H1 (cell line): ENCODE measurements around the gene MDH1B. TPM values are rescaled to one million over a fixed set of nuclear protein-coding genes. Genes with fewer than 3 reads are reported as not detected.

Source experiments
- CTCF ChIA-PET: fragments of 300-600 bp; sonication (Branson Sonifier 250); formaldehyde crosslinking; loops from one replicate; lab custom pipeline; 2021; ENCODE audit not compliant: partially characterized antibody; lab: Charles Lee
- POLR2A ChIA-PET: fragments of 300-600 bp; sonication (Branson Sonifier 250); formaldehyde crosslinking; loops from one replicate; lab custom pipeline; 2021; ENCODE audit warnings: inconsistent platforms; ENCODE audit not compliant: partially characterized antibody; lab: Charles Lee
- DNase-seq, 2 experiments: peaks; one replicate each; pipeline versions ENCODE4 v3.0.0 to v3.0.0-alpha.2; 2010 to 2022; ENCODE audit warnings: low spot score in 2 of 2, low read depth in 1 of 2, mixed read lengths in 1 of 2
- FAIRE-seq: peaks from 2 replicates; lab custom pipeline; 2011; peaks lifted over from hg19 to GRCh38; lab: Jason Lieb, UNC
- H2AFZ ChIP-seq: 2 replicates; pipeline ENCODE4 v1.8.1; 2012; ENCODE audit warnings: low read length, inconsistent platforms
- H2AK5ac ChIP-seq: 2 replicates; pipeline ENCODE4 v1.6.1; 2013; ENCODE audit warnings: low read depth, low read length
- H2BK120ac ChIP-seq: replicated peaks from 2 replicates; pipeline ENCODE3; 2013; ENCODE audit warnings: low read depth, low read length, inconsistent platforms
- H2BK12ac ChIP-seq: 2 replicates; pipeline ENCODE4 v1.6.1; 2013; ENCODE audit warnings: low read depth, low read length
- H2BK15ac ChIP-seq: 2 replicates; pipeline ENCODE4 v1.6.1; 2013; ENCODE audit warnings: low read length
- H2BK20ac ChIP-seq: 2 replicates; pipeline ENCODE4 v1.6.1; 2013; ENCODE audit warnings: low read length
- H2BK5ac ChIP-seq: 2 replicates; pipeline ENCODE4 v1.6.1; 2013; ENCODE audit warnings: low read depth, low read length
- H3K14ac ChIP-seq: 2 replicates; pipeline ENCODE4 v1.6.1; 2013; ENCODE audit warnings: inconsistent platforms; ENCODE audit not compliant: insufficient read length
- H3K18ac ChIP-seq: 2 replicates; pipeline ENCODE4 v1.6.1; 2013; ENCODE audit warnings: low read length; ENCODE audit errors: extremely low read depth
- H3K23ac ChIP-seq: 2 replicates; pipeline ENCODE4 v1.6.1; 2013; ENCODE audit warnings: inconsistent platforms; ENCODE audit not compliant: insufficient read length
- H3K23me2 ChIP-seq: 2 replicates; pipeline ENCODE4 v1.6.1; 2013; ENCODE audit warnings: low read depth, low read length
- H3K27ac ChIP-seq: 2 replicates; pipeline ENCODE4 v1.6.1; 2011; ENCODE audit warnings: low read depth, low read length, inconsistent platforms
- H3K27me3 ChIP-seq, 4 experiments: replicated peaks in 1 of 4; 1 replicate in 1 of 4; 2 replicates in 3 of 4; pipeline versions ENCODE4 v1.6.1 to v1.8.1; 2011 to 2013; ENCODE audit warnings: low read length in 3 of 4, mild to moderate bottlenecking in 3 of 4, inconsistent platforms in 2 of 4, mixed read lengths in 2 of 4, moderate library complexity in 1 of 4; ENCODE audit not compliant: control insufficient read depth in 3 of 4, insufficient read depth in 3 of 4; ENCODE audit errors: extremely low read depth in 1 of 4
- H3K36me3 ChIP-seq, 4 experiments: 2 replicates each; pipeline versions ENCODE4 v1.6.1 to v1.8.1; 2011 to 2013; ENCODE audit warnings: mild to moderate bottlenecking in 4 of 4, low read length in 3 of 4, moderate library complexity in 2 of 4, control low read depth in 1 of 4, inconsistent platforms in 1 of 4; ENCODE audit not compliant: insufficient read depth in 4 of 4, control insufficient read depth in 2 of 4
- H3K4ac ChIP-seq: replicated peaks from 2 replicates; pipeline ENCODE3; 2013; ENCODE audit warnings: low read length, low read depth, mixed read lengths, inconsistent platforms; ENCODE audit not compliant: insufficient read length
- H3K4me1 ChIP-seq, 4 experiments: replicated peaks in 1 of 4; 1 replicate in 1 of 4; 2 replicates in 3 of 4; pipeline versions ENCODE4 v1.6.1 to v1.8.1; 2011 to 2013; ENCODE audit warnings: low read length in 3 of 4, inconsistent platforms in 2 of 4, mixed read lengths in 1 of 4; ENCODE audit not compliant: insufficient read depth in 4 of 4, control insufficient read depth in 3 of 4
- H3K4me2 ChIP-seq, 2 experiments: 2 replicates each; pipeline versions ENCODE4 v1.6.1 to v1.8.1; 2011 to 2013; ENCODE audit warnings: low read depth in 2 of 2, low read length in 2 of 2, control low read depth in 1 of 2, inconsistent platforms in 1 of 2, mild to moderate bottlenecking in 1 of 2; ENCODE audit not compliant: insufficient read depth in 1 of 2
- H3K4me3 ChIP-seq, 4 experiments: fragments of 200-600, 300-600 bp in 1 of 4; sonication (generic), shearing (Covaris generic), sonication (Bioruptor Twin) in 1 of 4; 2 replicates each; pipeline versions ENCODE4 v1.5.1 to v1.8.1; 2011 to 2016; ENCODE audit warnings: low read length in 4 of 4, low read depth in 3 of 4, control low read depth in 2 of 4, inconsistent platforms in 2 of 4, mild to moderate bottlenecking in 2 of 4, mixed read lengths in 1 of 4, moderate library complexity in 1 of 4; ENCODE audit not compliant: insufficient read depth in 2 of 4; ENCODE audit errors: extremely low read depth in 1 of 4
- H3K56ac ChIP-seq: replicated peaks from 2 replicates; pipeline ENCODE3; 2013; ENCODE audit warnings: low read depth, mild to moderate bottlenecking, mixed read lengths, low read length, inconsistent platforms; ENCODE audit not compliant: insufficient read length
- H3K79me1 ChIP-seq: 2 replicates; pipeline ENCODE4 v1.6.1; 2013; ENCODE audit warnings: low read depth, low read length, control low read depth
- H3K79me2 ChIP-seq, 2 experiments: 2 replicates each; pipeline versions ENCODE4 v1.6.1 to v1.8.1; 2012 to 2013; ENCODE audit warnings: low read length in 2 of 2, mild to moderate bottlenecking in 2 of 2, inconsistent platforms in 1 of 2; ENCODE audit not compliant: insufficient read depth in 2 of 2, control insufficient read depth in 1 of 2
- H3K9ac ChIP-seq, 4 experiments: replicated peaks in 1 of 4; 1 replicate in 1 of 4; 2 replicates in 3 of 4; pipeline versions ENCODE4 v1.6.1 to v1.8.1; 2011 to 2013; ENCODE audit warnings: low read depth in 3 of 4, low read length in 3 of 4, control low read depth in 2 of 4, mild to moderate bottlenecking in 2 of 4, moderate library complexity in 2 of 4, inconsistent platforms in 1 of 4; ENCODE audit errors: extremely low read depth in 1 of 4
- H3K9me3 ChIP-seq, 2 experiments: 2 replicates each; pipeline versions ENCODE4 v1.6.1 to v1.8.1; 2012 to 2013; ENCODE audit warnings: mild to moderate bottlenecking in 2 of 2, moderate library complexity in 2 of 2, control low read depth in 1 of 2, inconsistent platforms in 1 of 2, low read depth in 1 of 2, low read length in 1 of 2, mixed read lengths in 1 of 2; ENCODE audit not compliant: insufficient read depth in 2 of 2
- H4K20me1 ChIP-seq, 2 experiments: replicated peaks in 1 of 2; 2 replicates each; pipeline versions ENCODE3 to v1.8.1; 2011 to 2013; ENCODE audit warnings: inconsistent platforms in 2 of 2, low read length in 2 of 2, mild to moderate bottlenecking in 1 of 2; ENCODE audit not compliant: insufficient read depth in 2 of 2, control insufficient read depth in 1 of 2
- H4K5ac ChIP-seq: 2 replicates; pipeline ENCODE4 v1.6.1; 2013; ENCODE audit warnings: low read length, low read depth, mixed read lengths, inconsistent platforms; ENCODE audit not compliant: insufficient read length
- H4K8ac ChIP-seq: 2 replicates; pipeline ENCODE4 v1.8.0; 2013; ENCODE audit warnings: mild to moderate bottlenecking, moderate library complexity, low read length, inconsistent platforms; ENCODE audit not compliant: insufficient read depth; ENCODE audit errors: extremely low read depth
- H4K91ac ChIP-seq: replicated peaks from 2 replicates; pipeline ENCODE3; 2013; ENCODE audit warnings: low read length, mixed read lengths, inconsistent platforms; ENCODE audit not compliant: insufficient read length
- ASH2L ChIP-seq: fragments of 200-600, 300-600 bp; sonication (generic); IDR thresholded peaks from one replicate; pipeline ENCODE4 v1.7.1; 2017; ENCODE audit warnings: low read length
- HDAC2 ChIP-seq, 2 experiments: fragments of 300-600 bp in 1 of 2; sonication (generic) in 1 of 2; IDR thresholded peaks; 2 replicates each; pipeline ENCODE4 v1.6.1; 2011 to 2012; ENCODE audit warnings: low read depth in 2 of 2, low read length in 2 of 2, mild to moderate bottlenecking in 2 of 2, moderate library complexity in 2 of 2, borderline replicate concordance in 1 of 2, inconsistent platforms in 1 of 2
- MAFK ChIP-seq: IDR thresholded peaks from 2 replicates; pipeline ENCODE4 v1.6.1; 2012; ENCODE audit warnings: low read depth, mild to moderate bottlenecking, improper control_type of control experiment, low read length
- NANOG ChIP-seq: IDR thresholded peaks from 2 replicates; pipeline ENCODE4 v1.6.1; 2011; ENCODE audit warnings: low read length, low read depth, mild to moderate bottlenecking, inconsistent platforms; ENCODE audit not compliant: insufficient read depth, poor library complexity, severe bottlenecking
- NRF1 ChIP-seq: IDR thresholded peaks from 2 replicates; pipeline ENCODE4 v1.6.1; 2011; ENCODE audit warnings: mild to moderate bottlenecking, low read depth, low read length, improper control_type of control experiment
- RAD21 ChIP-seq, 2 experiments: IDR thresholded peaks in 1 of 2; conservative IDR thresholded peaks in 1 of 2; 2 replicates each; pipeline ENCODE4 v1.6.1; 2011; ENCODE audit warnings: low read depth in 2 of 2, low read length in 2 of 2, improper control_type of control experiment in 1 of 2, inconsistent platforms in 1 of 2, mild to moderate bottlenecking in 1 of 2, moderate library complexity in 1 of 2
- RFX5 ChIP-seq: IDR thresholded peaks from 2 replicates; pipeline ENCODE4 v1.6.1; 2011; ENCODE audit warnings: low read depth, low read length, improper control_type of control experiment, borderline replicate concordance
- SP1 ChIP-seq: IDR thresholded peaks from 2 replicates; pipeline ENCODE4 v1.6.1; 2011; ENCODE audit warnings: low read depth, low read length
- SP4 ChIP-seq: IDR thresholded peaks from 2 replicates; pipeline ENCODE4 v1.6.1; 2012; ENCODE audit warnings: low read length, inconsistent platforms
- TAF1 ChIP-seq: IDR thresholded peaks from 2 replicates; pipeline ENCODE4 v1.6.1; 2011; ENCODE audit warnings: mild to moderate bottlenecking, low read depth, low read length
- TCF12 ChIP-seq: IDR thresholded peaks from 2 replicates; pipeline ENCODE4 v1.6.1; 2011; ENCODE audit warnings: low read depth, mild to moderate bottlenecking, low read length
- WGBS, 2 experiments: shearing (Covaris generic) in 1 of 2; methylation state at CpG; one replicate each; pipeline versions ENCODE4 v1.1.6 to v1.1.7; 2013 to 2015; ENCODE audit warnings: low lambda C conversion rate in 2 of 2, mixed read lengths in 2 of 2, inconsistent platforms in 1 of 2, low coverage in 1 of 2, missing lambda C conversion rate in 1 of 2; ENCODE audit not compliant: insufficient replicate concordance in 2 of 2, insufficient coverage in 1 of 2, insufficient read length in 1 of 2; ENCODE audit errors: extremely low coverage in 1 of 2, missing lambda C conversion rate in 1 of 2; 5-methylcytosine and 5-hydroxymethylcytosine counted together
- polyA plus RNA-seq, 7 experiments: library from polyadenylated mRNA; depleted of rRNA in 3 of 7; stranded (reverse) in 5 of 7; unstranded in 2 of 7; fragments of >200 nt in 5 of 7; fragments of 200-250 nt in 2 of 7; gene quantifications; 1 replicate in 5 of 7; 2 replicates in 1 of 7; 4 replicates in 1 of 7; pipeline versions ENCODE4 v1.2.1 to v1.2.3, GENCODE V29; 2011 to 2013; ENCODE audit warnings: missing spikeins in 2 of 7, mixed read lengths in 2 of 7
- total RNA-seq: library from RNA; stranded (reverse); fragmentation: NEBNext Ultra II Directional; extraction: Animal tissue kit (Norgen Biotek cat#: 25700); gene quantifications from 2 replicates; pipeline ENCODE4 v1.2.1, GENCODE V29; 2021

The MDH1B gene
- total and polyA plus RNA-seq, 2 of the 8 experiments (the other 6 are each of a cell fraction or from before 2014, with no cell fraction given) = 1.5 to 2.1 TPM

- Histone ChIP-seq H3K9ac (no peak overlapping the region; a peak in 1 of 7 replicates), H3K23me2 (peaks cover 2% of the 10 kb centered on the region; the same call in 1 of the 2 replicates), H3K56ac (no peak overlapping the region), H3K4me2 (no peak overlapping the region; a peak in 1 of 4 replicates), H3K79me2 (no peaks in the 10 kb centered on the region), H4K5ac (no peak overlapping the region), H3K9me3 (no peaks in the 10 kb centered on the region), H2AFZ (no peak overlapping the region), H3K27ac (no peak overlapping the region; the same call in 1 of the 2 replicates), H2BK12ac (no peak overlapping the region), H2BK20ac (no peak overlapping the region), H2BK5ac (no peak overlapping the region), H3K14ac (no peak overlapping the region), H2BK15ac (no peak overlapping the region), H3K4ac (no peak overlapping the region), H4K20me1 (no peaks in the 10 kb centered on the region), H4K91ac (no peak overlapping the region), H3K4me1 (peaks cover 14 to 18% (median 17%) of the 10 kb centered on the region in 4 experiments), H3K27me3 (no peaks in the 10 kb centered on the region), H3K18ac (no peak overlapping the region), H3K4me3 (no peak overlapping the region), H3K79me1 (no peaks in the 10 kb centered on the region), H3K23ac (no peak overlapping the region), H4K8ac (no peak overlapping the region), H2AK5ac (no peak overlapping the region), H2BK120ac (no peak overlapping the region), H3K36me3 (peaks cover 0 to 12% (median 6%) of the 10 kb centered on the region in 4 experiments; a peak in 5 of 8 replicates)
- DNase-seq = no peak
- TF ChIP-seq NRF1 (no peak), ASH2L (no peak), NANOG (no peak), HDAC2 (IDR thresholded peaks at IDR 0.05; ENCODE audit: borderline replicate concordance in 1 of 2, low read depth in 2 of 2, low read length in 2 of 2) (no peak), RAD21 (IDR thresholded peaks at IDR 0.05 in 1 of 2, conservative IDR thresholded peaks at IDR 0.05 in 1 of 2; ENCODE audit: low read depth in 2 of 2, low read length in 2 of 2) (no peak), RFX5 (no peak), MAFK (no peak), TAF1 (no peak), SP4 (no peak), SP1 (no peak), TCF12 (no peak)
- peak; percentile 45 for FAIRE-seq
- 85% methylated on average over 9 of the region's 9 CpGs; no CpG with 5 or more reads in 1 of the 2 experiments for WGBS, 2 experiments
- CTCF ChIA-PET = interaction anchor here (0.6 to 4.8 kb wide), 27 partner anchors 10 to 720 kb away, joined by 3 to 38 read pairs (median 4); no protein-coding TSS in a partner anchor
- POLR2A ChIA-PET = interaction anchor here (0.5 to 2.4 kb wide), 7 partner anchors 11 to 237 kb away, joined by 3 to 11 read pairs (median 3); no protein-coding TSS in a partner anchor
These were observed 36.5 kb upstream of the MDH1B start for GRCh38 chr2:206801418-206802189.
